Body of pancreas (tissue), 4 donors: ENCODE measurements around the gene MYADML2.

Experiments
- CTCF ChIP-seq, 7 experiments: fragments of 450-650 bp in 4 of 7; fragments of 200-600 bp in 3 of 7; sonication (generic) in 3 of 7; IDR thresholded peaks; one replicate each; pipeline ENCODE4 v1.5.1; 2016 to 2019; ENCODE audit warnings: antibody characterized with exemption in 7 of 7
- POLR2A ChIP-seq, 3 donors: fragments of 450-650 bp; IDR thresholded peaks; one replicate each; pipeline ENCODE4 v1.6.1; 2016; ENCODE audit warnings: antibody characterized with exemption in 3 of 3, mild to moderate bottlenecking in 2 of 3

- peak in 3 of 7 experiments; percentile 14 to 44 (median 43) for TF ChIP-seq CTCF (IDR thresholded peaks at IDR 0.05)
- no peak for TF ChIP-seq POLR2A (IDR thresholded peaks at IDR 0.05)
These were observed 14.1 kb upstream of the MYADML2 start, which contains the start of gene NOTUM for GRCh38 chr17:81961087-81961511.
